ENCODE measurements around the gene CIART.
"Not testable (repeated sequence)": the region's sequence is repeated elsewhere in the genome, so short reads cannot be mapped to it uniquely, and the experiment has no call there.

Gene CIART

DNA sequence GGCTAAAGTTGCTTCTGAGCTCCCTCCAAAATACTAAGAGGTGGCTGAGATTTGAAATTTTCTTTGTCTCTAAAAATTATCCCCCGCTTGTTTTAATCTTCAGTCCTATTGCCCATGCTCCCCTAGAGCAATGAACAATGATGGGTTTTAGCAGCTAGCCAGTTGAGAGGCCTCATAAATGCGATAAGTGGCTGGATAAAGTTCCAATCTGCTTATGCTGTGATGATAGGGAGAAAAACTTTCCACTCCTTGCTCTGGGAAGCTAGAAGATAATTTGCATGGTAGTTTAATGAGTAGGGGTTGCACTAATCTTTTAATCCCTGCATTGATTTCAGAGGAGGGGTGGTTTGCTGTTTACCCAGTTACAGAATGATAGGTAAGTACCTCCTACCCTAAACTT is 29.4 kb downstream of the CIART start:
- no peak for DNase-seq

DNA sequence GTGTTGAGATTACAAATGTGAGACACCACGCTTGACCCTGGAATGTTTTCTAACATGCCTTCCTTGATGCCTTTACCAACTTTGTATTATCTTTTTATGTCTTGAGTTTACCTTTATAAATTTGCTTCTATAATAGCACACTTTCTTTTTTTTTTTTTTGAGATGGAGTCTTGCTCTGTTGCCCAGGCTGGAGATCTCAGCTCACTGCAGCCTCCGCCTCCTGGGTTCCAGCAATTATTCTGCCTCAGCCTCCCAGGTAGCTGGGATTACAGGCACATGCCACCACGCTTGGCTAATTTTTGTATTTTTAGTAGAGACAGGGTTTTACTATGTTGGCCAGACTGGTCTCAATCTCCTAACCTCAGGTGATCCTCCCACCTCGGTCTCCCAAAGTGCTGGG is 32.3 kb downstream of the CIART start:
- not testable (repeated sequence) for DNase-seq

DNA sequence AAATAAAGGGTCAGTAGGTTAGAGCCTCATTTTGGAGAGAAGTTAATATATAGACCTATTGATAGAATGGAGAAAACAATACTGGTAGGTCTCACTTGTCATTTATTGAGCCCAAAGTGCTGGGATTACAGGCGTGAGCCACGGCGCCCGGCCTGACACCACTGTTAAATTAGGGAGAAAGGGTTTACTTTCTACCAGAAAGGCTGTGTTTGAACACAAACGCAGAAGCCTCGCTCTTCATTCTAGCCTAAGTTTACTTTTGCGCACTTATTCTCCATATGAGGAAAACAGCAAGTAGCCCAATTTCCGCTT is 38.3 kb downstream of the CIART start:
- DNase-seq: no peak

DNA sequence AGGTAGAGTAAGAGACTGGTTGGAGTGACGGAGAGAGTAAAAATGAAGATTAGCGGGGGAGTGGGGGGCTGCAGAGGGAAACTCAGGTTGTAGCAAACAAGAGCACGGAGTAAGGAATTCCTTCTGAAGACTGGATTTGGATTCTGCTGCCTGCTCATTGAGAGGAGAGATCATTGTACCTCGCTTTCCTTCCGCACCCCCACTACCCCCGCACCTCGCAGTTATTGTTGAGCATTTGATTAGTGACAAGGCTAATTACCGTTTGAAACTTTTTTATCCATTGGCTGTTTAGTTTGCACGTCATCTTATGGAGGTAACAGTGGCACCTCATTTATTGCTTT is 39.4 kb downstream of the CIART start:
- DNase-seq: peak; percentile 32

DNA sequence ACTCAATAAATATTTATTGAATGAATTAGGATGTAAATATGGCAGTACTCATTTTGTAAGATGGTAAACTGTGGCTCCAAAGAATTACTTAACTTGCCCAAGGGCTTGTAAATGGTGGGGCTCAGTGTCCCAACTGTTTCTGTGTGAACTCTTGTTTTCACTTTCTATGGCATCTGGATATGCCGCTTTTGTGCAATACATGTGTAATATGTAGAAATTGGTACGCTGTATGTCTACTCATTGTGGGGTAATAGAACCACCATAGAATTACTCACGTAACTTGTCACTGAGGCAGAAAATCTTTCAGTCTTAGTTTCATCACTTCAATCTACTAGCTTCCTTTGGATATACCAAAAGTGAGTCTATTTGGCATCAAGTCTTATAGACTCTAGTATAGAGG is 40.0 kb downstream of the CIART start:
- DNase-seq: peak; percentile 19

DNA sequence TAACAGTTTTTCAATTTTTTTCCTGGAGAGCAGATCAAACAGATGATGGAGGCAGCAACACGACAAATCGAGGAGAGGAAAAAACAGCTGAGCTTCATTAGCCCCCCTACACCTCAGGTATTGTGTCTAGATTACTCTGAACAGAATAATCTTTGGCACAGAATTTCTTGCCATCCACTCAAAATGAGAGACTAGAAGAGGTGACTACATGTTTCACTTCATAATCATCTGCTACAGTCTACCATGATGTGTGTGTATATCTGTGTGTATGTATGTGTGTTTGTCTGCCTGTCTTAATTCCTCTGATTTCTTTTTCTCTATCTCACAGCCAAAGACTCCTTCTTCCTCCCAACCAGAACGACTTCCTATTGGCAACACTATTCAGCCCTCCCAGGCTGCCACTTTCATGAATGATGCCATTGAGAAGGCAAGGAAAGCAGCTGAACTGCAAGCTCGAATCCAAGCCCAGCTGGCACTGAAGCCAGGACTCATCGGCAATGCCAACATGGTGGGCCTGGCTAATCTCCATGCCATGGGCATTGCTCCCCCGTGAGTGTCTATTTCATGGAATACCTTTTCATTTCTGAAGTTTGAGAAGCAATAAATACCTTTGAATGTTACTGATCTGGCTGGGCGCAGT is 50.4 kb downstream of the CIART start:
- DNase-seq: no peak
